ENCODE data around the gene FAM193B. TPM values are rescaled to one million over a fixed set of nuclear protein-coding genes. Genes with fewer than 3 reads are reported as not detected.

FAM193B gene
- total RNA-seq, 1 donor from 2014 or later: 165 TPM

DNA sequence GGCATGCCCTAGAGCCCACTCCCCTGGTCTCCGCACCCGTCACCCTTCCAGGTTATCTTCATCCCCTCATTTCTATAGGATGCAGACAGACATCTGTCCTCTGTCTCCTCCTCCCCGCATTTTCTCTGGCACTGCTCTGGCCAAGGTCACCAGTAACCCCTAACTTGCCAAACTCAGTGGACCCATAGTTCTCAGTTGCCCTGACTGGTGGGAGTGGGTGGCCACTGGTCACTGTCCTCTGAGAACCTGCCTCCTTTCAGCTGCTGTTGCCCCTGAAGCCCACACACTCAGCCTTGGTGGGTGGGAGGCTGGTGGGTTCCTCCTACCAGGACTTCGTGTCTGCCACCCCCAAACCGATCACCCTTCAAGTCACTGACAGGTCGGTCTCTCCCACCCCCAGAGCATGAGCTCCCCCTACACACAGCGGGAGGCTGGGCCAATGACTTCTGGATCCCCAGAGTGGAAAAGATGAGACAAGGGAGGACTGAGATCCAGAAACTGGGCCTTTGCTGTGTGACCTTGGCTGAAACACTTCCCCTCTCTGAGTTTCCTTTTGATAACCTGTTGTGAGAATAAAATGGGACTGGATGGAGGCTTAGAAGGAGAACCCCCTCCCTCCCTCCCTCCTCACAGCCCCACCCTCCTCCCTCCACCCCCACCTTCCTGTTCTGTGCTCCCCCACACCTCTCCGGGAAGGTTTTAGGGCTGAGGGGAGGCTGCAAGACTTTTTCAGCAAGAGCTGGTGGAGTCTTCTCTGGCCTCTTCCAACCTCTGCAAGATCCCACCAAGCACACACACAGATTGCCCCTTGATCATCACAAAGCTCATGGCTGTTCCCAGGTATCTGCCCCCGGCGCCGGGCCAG, 78.6 kb downstream of the FAM193B start:
- Mint-ChIP-seq H3K4me3 (ENCODE audit: low read depth) (peak overlapping the region; percentile 38), H3K36me3 (ENCODE audit: insufficient read depth) (no peaks in the 10 kb centered on the region), H3K27me3 (peaks cover 5% of the 10 kb centered on the region), H3K9me3 (ENCODE audit: low read depth) (no peaks in the 10 kb centered on the region), H3K4me1 (ENCODE audit: low read depth) (peaks cover 16% of the 10 kb centered on the region), H3K27ac (no peak overlapping the region)
- TF ChIP-seq, protein P1, sequence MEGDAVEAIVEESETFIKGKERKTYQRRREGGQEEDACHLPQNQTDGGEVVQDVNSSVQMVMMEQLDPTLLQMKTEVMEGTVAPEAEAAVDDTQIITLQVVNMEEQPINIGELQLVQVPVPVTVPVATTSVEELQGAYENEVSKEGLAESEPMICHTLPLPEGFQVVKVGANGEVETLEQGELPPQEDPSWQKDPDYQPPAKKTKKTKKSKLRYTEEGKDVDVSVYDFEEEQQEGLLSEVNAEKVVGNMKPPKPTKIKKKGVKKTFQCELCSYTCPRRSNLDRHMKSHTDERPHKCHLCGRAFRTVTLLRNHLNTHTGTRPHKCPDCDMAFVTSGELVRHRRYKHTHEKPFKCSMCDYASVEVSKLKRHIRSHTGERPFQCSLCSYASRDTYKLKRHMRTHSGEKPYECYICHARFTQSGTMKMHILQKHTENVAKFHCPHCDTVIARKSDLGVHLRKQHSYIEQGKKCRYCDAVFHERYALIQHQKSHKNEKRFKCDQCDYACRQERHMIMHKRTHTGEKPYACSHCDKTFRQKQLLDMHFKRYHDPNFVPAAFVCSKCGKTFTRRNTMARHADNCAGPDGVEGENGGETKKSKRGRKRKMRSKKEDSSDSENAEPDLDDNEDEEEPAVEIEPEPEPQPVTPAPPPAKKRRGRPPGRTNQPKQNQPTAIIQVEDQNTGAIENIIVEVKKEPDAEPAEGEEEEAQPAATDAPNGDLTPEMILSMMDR (IDR thresholded peaks at IDR 0.05; ENCODE audit: unreplicated experiment): no peak
- no peak for DNase-seq (ENCODE audit: low spot score, unreplicated experiment)

DNA sequence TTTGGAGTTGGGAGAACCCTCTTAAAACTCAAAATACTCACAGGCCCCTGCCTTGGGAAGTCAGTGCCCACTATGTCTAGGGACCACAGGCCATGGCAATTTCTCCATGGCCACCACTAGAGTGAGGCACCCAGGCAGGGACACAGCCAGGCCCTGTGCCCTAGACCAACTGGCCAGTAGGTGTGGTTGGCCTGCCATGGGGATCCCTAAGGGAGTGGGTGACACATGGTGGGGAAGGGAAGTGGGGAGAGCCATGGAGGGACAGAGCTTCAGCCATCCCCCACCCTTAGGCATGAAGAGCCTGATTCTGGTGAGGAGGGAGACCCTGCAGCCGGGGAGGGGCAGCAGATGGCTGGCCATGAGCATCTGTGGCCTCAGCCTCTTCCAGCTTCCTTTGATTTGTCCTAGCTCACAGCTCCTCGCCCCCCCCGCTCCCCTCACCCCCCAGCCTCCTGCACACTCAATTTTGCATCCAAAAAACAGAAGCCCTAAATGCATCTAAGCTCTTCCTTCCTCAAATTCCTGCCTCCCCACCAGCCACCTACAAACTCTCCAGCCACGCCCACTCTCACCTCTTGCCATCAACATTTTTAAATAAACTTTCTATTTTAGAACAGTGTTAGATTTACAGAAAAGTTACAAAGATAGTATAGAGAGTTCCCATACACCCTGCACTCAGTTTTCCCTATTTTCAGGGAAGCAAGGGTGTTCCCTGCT, 79.4 kb downstream of the FAM193B start:
- DNase-seq (ENCODE audit: low spot score, unreplicated experiment): no peak
- peaks cover 22% of the 10 kb centered on the region for H3K4me1 Mint-ChIP-seq (ENCODE audit: low read depth)
- H3K36me3 Mint-ChIP-seq (ENCODE audit: insufficient read depth): peaks cover 3% of the 10 kb centered on the region
- TF ChIP-seq, protein P1 (IDR thresholded peaks at IDR 0.05; ENCODE audit: unreplicated experiment): no peak
- H3K9me3 Mint-ChIP-seq (ENCODE audit: low read depth): no peaks in the 10 kb centered on the region
- H3K4me3 Mint-ChIP-seq (ENCODE audit: low read depth): peak overlapping the region; percentile 79
- H3K27me3 Mint-ChIP-seq: peaks cover 5% of the 10 kb centered on the region
- no peak overlapping the region for H3K27ac Mint-ChIP-seq

DNA sequence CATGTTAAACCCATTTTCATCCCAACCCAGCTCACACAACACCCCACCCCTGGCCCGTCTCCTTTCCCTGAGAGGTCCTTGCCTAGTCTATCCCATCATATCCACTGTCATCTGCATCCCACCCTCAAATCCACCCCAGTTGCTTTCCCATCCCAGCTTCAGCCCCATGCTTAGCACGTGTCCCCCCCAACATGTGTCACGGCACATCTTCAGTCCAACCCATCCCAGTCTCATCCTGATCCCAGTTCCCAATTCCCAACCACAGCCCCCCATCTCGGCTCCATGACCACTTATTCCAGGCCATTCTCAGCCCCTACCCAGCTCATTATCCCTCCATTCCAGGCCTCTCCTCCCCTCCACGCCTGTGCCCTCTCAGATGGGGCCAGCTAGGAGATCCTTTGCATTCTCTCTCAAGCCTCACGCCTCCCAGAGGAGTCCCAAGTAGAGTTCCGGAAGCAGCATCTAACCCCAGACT, 80.3 kb downstream of the FAM193B start:
- Mint-ChIP-seq H3K27me3 (peaks cover 5% of the 10 kb centered on the region), H3K4me1 (ENCODE audit: low read depth) (peaks cover 24% of the 10 kb centered on the region), H3K36me3 (ENCODE audit: insufficient read depth) (peaks cover 3% of the 10 kb centered on the region), H3K9me3 (ENCODE audit: low read depth) (no peaks in the 10 kb centered on the region), H3K4me3 (ENCODE audit: low read depth) (peak overlapping the region; percentile 79), H3K27ac (peak overlapping the region; percentile 96)
- TF ChIP-seq, protein P1 (IDR thresholded peaks at IDR 0.05; ENCODE audit: unreplicated experiment): no peak
- no peak for DNase-seq (ENCODE audit: low spot score, unreplicated experiment)

DNA sequence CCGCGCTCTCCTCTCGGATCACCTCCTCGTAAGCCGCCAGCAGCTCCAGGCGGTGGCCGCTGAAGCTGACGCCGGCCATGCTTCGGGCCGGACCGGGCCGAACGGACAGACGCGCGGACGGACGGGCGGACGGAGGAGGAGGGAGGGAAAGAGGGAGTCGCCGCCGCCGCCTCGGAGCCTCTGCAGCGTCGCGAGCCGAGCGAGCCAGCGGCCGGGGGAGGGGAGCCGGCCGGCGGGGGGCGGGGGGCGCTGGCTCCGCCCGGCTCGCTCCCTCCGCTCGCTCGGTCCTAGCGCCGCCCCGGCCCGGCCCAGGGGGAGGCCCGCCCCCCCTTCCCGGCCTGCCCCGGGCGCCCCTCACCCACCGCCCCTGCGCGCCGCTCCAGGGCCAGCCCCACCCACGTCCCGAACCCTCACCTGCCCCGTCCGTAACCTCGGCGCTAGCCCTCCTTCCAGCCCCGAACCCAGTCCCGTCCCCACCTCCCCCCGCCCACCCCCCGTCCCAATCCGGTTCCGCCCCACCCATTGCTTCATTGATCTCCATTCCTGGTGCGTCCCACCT, 80.8 kb downstream of the FAM193B start, which contains the start of gene DBN1:
Gene DBN1 (minus strand): TSS at position 192 of the 559 bp plus-strand sequence. CDS start 113 bp downstream, at position 79.
- TF ChIP-seq, protein P1 (IDR thresholded peaks at IDR 0.05; ENCODE audit: unreplicated experiment): no peak
- H3K4me3 Mint-ChIP-seq (ENCODE audit: low read depth): peak within 1 kb of the TSS; percentile 82
- H3K27ac Mint-ChIP-seq: peak within 1 kb of the TSS; percentile 96
- no peaks in the 10 kb centered on the region for H3K9me3 Mint-ChIP-seq (ENCODE audit: low read depth)
- peaks cover 6% of the 10 kb centered on the region for H3K36me3 Mint-ChIP-seq (ENCODE audit: insufficient read depth)
- peak; percentile 54 for DNase-seq (ENCODE audit: low spot score, unreplicated experiment)
- H3K4me1 Mint-ChIP-seq (ENCODE audit: low read depth): peaks cover 26% of the 10 kb centered on the region
- H3K27me3 Mint-ChIP-seq: peaks cover 5% of the 10 kb centered on the region
